ENCODE results near the gene PGAP6. TPM values are rescaled to one million over a fixed set of nuclear protein-coding genes. Genes with fewer than 3 reads are reported as not detected.
"Not testable (repeated sequence)": the region's sequence is repeated elsewhere in the genome, so short reads cannot be mapped to it uniquely, and the experiment has no call there.

PGAP6 gene
- total RNA-seq, 1 donor from 2014 or later, result 36.3 TPM

DNA sequence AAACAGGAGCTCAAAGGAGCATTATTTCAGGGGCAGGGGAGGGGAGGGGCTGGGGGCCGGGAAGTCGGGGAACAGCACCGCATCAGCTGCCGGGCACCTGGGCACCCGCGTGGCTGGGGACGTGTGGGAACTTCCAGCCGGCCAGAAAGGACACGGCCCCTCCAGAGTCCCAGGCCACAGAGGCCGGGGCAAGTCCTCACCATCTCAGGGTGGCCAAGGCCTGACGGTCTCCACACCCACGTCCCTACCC lies 1.1 kb downstream of the PGAP6 start:
- intact Hi-C loops (cut with micrococcal nuclease), result loop anchor here (1.0 to 5.0 kb wide), 4 partner anchors 10 to 257 kb away; partner anchors contain the start of genes CAPN15, METTL26, MRPL28 and RAB11FIP3
- no peak for DNase-seq (ENCODE audit: low spot score)
- Mint-ChIP-seq H3K4me3 (peak overlapping the region; percentile 77), H3K27ac (peak overlapping the region; percentile 13), H3K36me3 (ENCODE audit: low read depth) (no peaks in the 10 kb centered on the region), H3K27me3 (ENCODE audit: insufficient read depth) (peaks cover 14% of the 10 kb centered on the region), H3K9me3 (no peaks in the 10 kb centered on the region), H3K4me1 (ENCODE audit: low read depth) (peaks cover 7% of the 10 kb centered on the region)

DNA sequence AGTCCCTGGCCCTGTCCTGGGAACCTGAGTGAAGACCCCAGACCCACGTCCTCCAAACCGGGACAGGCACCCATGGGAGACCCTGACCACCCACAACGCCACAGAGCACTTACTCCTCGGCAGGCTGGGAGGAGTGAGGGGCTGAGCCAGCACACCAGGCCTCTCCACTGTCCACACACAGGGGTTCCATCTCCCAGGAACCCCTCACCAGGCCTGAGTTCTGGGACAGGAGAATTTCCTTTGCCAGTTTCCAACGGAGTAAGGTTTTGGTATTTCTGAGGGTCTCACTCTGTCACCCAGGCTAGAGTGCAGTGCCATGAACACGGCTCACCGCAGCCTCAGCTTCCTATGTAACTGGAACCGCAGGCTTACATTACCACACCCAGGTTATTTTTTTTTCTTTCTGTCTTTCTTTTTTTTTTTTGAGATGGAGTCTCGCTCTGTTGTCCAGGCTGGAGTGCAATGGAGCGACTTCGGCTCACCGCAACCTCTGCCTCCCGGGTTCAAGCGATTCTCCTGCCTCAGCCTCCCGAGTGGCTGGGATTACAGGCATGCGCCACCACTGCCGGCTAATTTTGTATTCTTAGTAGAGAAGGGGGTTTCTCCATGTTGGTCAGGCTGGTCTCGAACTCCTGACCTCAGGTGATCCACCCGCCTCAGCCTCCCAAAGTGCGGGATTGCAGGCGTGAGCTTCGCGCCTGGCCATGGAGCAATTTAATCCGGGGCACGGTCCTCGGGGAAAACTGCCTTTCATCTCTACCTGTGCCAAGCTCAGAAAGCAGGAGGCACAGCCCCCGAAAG lies 1.6 kb downstream of the PGAP6 start:
- Mint-ChIP-seq H3K4me1 (ENCODE audit: low read depth) (peaks cover 7% of the 10 kb centered on the region), H3K27me3 (ENCODE audit: insufficient read depth) (peaks cover 14% of the 10 kb centered on the region), H3K9me3 (no peaks in the 10 kb centered on the region), H3K36me3 (ENCODE audit: low read depth) (no peaks in the 10 kb centered on the region), H3K27ac (peak overlapping the region; percentile 61), H3K4me3 (peak overlapping the region; percentile 77)
- DNase-seq (ENCODE audit: low spot score), result no peak
- intact Hi-C loops (cut with micrococcal nuclease), result loop anchor here (5.0 kb wide), 2 partner anchors 147 to 257 kb away; partner anchors contain the start of genes CAPN15 and METTL26

DNA sequence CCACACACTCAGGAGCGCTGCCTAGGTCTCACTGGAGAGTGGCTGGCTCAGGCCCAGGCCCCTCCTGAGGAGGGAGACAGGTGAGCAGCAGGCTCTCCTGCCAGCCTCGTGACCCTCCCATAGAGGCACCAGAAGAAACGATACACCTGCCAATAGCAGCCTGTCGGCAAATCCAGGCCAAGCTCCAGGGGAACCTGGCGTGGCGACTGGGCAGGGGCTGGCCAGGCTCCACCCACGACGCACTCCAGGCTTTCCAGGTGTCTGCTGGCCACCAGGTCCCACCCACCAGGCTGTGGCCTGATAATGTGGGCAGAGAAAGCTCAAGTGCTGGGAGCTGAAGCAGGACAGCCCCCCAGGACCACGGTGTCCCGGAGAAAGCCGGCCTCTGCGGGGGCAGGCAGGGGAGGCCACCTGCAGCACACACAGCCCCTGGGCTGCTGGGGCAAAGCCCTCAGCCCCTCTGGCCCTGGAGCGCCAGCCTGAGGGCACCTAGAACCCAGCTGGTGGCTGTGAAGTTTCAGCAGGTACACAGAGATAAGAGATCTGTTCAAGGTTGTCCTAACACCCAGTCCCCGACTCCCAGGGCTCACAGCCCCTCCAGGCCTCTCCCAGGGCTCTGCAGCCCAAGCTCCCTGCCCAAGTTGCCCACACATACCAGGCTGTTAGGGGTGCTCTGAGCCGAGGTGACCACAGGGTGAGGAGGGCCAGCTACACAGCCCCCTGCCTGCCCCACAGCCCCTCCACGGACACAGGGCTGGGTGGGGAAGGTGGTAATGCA lies 2.4 kb downstream of the PGAP6 start:
- intact Hi-C loops (cut with micrococcal nuclease), result no loop called here
- Mint-ChIP-seq H3K27ac (no peak overlapping the region), H3K9me3 (no peaks in the 10 kb centered on the region), H3K27me3 (ENCODE audit: insufficient read depth) (peaks cover 13% of the 10 kb centered on the region), H3K4me3 (peak overlapping the region; percentile 77), H3K4me1 (ENCODE audit: low read depth) (peaks cover 7% of the 10 kb centered on the region), H3K36me3 (ENCODE audit: low read depth) (no peaks in the 10 kb centered on the region)
- DNase-seq (ENCODE audit: low spot score), result no peak

DNA sequence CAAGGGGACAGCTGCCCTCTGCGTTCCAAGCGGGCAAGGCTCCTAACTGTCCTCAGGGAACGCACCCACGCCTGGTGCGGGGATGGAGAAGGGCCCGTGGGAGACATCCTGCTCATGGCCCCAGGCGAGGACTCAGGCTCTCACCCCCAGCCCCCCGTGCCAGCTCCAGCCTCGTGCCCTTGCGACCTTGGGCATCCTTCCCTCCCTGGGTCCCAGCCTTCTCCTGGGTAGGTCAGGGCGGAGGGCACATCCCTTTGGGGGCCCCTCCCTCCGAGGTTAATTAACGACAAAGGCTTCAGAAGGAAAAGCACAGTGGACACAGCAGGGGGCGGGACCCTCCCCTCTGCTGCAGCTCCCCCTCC lies 3.0 kb downstream of the PGAP6 start:
- Mint-ChIP-seq H3K9me3 (no peaks in the 10 kb centered on the region), H3K27ac (no peak overlapping the region), H3K4me3 (no peak overlapping the region), H3K36me3 (ENCODE audit: low read depth) (no peaks in the 10 kb centered on the region), H3K4me1 (ENCODE audit: low read depth) (peaks cover 7% of the 10 kb centered on the region), H3K27me3 (ENCODE audit: insufficient read depth) (peaks cover 9% of the 10 kb centered on the region)
- DNase-seq (ENCODE audit: low spot score), result no peak
- intact Hi-C loops (cut with micrococcal nuclease), result no loop called here

DNA sequence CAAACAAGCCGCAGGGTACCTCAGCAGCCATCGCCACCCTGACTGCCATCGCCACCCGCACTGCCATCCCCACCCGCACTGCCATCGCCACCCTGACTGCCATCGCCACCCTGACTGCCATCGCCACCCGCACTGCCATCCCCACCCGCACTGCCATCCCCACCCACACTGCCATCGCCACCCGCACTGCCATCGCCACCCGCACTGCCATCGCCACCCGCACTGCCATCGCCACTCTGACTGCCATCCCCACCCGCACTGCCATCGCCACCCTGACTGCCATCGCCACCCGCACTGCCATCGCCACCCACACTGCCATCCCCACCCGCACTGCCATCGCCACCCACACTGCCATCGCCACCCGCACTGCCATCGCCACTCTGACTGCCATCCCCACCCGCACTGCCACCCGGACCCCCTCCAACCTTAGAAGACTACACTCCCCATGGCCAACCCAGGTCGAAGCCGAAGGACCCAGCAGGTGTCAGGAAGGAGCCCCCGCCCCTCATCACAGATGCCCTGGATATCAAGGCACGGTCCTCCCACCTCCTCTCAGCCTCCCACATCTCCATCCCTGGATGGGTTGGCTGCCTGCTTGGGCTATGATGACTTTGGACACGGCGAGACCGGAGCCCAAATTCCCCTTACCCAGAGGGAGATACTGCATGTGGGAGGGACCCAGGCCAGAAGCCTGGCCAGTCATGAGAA lies 3.5 kb downstream of the PGAP6 start:
- H3K27ac Mint-ChIP-seq; H3K4me3 Mint-ChIP-seq; H3K9me3 Mint-ChIP-seq; H3K4me1 Mint-ChIP-seq (ENCODE audit: low read depth); DNase-seq (ENCODE audit: low spot score); intact Hi-C loops (cut with micrococcal nuclease); H3K27me3 Mint-ChIP-seq (ENCODE audit: insufficient read depth); H3K36me3 Mint-ChIP-seq (ENCODE audit: low read depth): not testable (repeated sequence)

DNA sequence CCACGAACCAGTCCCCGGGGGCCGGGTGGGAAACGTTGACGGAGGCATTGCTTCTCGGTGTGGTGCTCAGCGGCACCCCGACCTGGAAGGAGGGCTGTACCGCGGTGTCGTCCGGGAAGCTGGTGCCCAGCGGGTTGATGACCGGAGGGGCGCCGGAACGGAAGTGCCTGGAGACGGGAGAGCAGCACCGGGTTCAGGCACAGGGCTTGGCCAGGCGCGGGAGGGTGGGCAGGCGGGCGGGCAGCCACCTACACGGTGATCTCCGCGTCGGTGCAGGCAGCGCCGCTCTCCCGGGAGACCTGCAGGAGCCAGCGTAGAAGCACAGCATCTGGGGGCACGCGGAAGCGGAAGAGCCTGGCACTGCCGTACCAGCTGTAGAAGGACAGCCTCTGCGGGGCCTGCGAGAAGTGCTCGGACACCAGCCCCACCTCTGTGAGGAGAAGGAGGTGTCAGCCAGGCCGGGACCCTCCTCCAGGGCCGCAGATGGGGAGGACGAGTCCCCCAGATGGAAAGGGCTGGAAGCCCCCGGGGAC lies 4.3 kb downstream of the PGAP6 start:
- DNase-seq (ENCODE audit: low spot score), result no peak
- Mint-ChIP-seq H3K27ac (no peak overlapping the region), H3K36me3 (ENCODE audit: low read depth) (peaks cover 3% of the 10 kb centered on the region), H3K9me3 (no peaks in the 10 kb centered on the region), H3K4me3 (no peak overlapping the region), H3K4me1 (ENCODE audit: low read depth) (no peaks in the 10 kb centered on the region), H3K27me3 (ENCODE audit: insufficient read depth) (peaks cover 1% of the 10 kb centered on the region)
- intact Hi-C loops (cut with micrococcal nuclease), result no loop called here

DNA sequence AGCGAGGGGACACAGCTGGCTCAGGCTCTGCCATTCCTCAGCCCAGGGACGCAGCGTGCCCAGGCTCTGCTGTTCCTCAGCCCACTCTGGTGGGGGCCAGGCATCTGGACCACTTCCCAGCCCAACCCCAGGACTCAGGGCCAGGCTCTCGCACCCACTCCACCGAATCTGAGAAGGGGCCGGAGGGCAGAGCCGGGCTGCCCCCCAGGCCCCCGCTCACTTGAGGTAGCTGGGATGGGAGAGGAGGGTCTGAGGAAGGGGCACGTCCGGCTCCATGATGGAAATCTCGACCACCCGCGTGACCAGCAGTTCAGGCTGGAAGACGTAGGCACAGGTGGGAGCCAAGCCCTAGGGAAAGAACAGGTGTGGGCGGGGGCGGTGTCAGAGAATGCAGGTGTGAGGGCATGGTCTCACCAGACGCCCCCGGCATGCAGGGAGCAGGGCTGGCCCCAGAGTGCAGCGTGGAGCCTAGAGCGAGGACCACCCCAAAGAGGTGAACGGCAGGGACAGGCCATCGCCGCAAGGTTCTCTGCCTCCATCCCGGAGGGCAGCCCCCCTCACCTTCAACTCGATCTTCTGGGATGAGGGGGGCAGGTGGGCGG lies 4.9 kb downstream of the PGAP6 start:
- Mint-ChIP-seq H3K4me1 (ENCODE audit: low read depth) (no peaks in the 10 kb centered on the region), H3K4me3 (no peak overlapping the region), H3K36me3 (ENCODE audit: low read depth) (peaks cover 3% of the 10 kb centered on the region), H3K9me3 (no peaks in the 10 kb centered on the region), H3K27ac (no peak overlapping the region), H3K27me3 (ENCODE audit: insufficient read depth) (no peaks in the 10 kb centered on the region)
- intact Hi-C loops (cut with micrococcal nuclease), result no loop called here
- DNase-seq (ENCODE audit: low spot score), result no peak

DNA sequence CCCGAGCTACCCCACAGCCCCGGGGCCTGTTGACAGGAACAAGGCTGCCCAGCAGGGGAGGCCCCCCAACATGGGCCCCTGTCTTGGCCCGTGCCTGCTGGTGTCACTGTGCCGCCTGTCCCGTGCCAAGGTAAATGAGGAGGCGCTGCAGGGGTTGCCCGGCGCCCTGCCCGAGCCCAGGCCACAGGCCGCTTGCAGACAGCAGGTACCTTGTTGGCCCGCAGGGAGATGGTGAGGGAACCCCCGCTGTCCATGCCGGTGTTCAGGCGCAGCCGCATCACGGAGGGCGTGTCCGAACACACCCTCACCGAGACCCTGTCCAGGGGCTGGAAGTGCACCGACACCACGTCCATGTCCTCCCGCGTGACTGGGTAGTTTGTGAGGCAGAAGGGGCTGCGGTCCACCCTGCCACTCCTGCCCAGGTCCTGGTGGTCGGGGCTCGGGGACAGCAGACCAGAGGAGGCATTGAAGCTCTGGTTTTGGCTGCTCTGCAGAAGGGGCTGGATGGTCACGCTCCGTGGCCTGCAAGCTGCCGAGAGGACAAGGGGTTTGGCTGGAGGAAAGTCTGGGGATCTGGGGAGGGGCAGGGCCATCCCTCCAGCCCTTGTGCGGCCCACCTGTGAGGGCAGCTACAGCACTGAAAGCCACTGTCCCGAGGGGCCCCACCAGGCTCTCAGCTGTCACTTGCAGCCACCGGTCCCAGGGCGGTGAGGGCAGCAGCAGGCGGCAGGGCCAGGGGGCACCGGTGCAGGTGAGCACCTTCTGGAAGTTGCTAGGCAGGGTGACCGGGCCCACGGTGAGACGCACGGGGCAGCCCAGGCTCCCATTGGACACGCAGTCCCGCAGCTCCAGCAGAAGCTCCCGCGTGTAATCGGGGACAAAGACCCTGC lies 5.6 kb downstream of the PGAP6 start:
- no peaks in the 10 kb centered on the region for H3K9me3 Mint-ChIP-seq
- no peaks in the 10 kb centered on the region for H3K4me1 Mint-ChIP-seq (ENCODE audit: low read depth)
- no peak overlapping the region for H3K27ac Mint-ChIP-seq
- H3K4me3 Mint-ChIP-seq, result no peak overlapping the region
- intact Hi-C loops (cut with micrococcal nuclease), result no loop called here
- no peaks in the 10 kb centered on the region for H3K27me3 Mint-ChIP-seq (ENCODE audit: insufficient read depth)
- DNase-seq (ENCODE audit: low spot score), result no peak
- peaks cover 3% of the 10 kb centered on the region for H3K36me3 Mint-ChIP-seq (ENCODE audit: low read depth)

DNA sequence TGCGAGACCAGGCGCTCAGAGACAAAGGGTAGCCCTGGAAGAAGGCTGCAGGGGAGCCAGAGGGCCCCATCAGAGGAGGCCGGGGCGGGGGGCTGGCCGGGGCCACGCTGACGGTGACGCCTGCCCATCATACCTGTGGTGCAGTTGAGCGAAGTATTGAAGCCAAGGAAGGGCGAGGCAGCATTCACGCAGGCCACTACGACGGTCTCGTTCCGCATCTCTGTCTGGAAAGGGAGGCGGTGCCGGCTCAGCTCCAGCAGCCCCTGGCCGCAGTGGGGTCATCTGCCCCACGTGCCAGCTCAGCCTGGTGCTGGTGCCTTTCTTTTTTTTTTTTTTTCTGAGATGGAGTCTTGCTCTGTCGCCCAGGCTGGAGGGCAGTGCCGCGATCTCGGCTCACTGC lies 6.6 kb downstream of the PGAP6 start:
- no peak overlapping the region for H3K4me3 Mint-ChIP-seq
- no peaks in the 10 kb centered on the region for H3K9me3 Mint-ChIP-seq
- H3K27ac Mint-ChIP-seq, result no peak overlapping the region
- peaks cover 3% of the 10 kb centered on the region for H3K36me3 Mint-ChIP-seq (ENCODE audit: low read depth)
- peaks cover 4% of the 10 kb centered on the region for H3K4me1 Mint-ChIP-seq (ENCODE audit: low read depth)
- intact Hi-C loops (cut with micrococcal nuclease), result no loop called here
- H3K27me3 Mint-ChIP-seq (ENCODE audit: insufficient read depth), result no peaks in the 10 kb centered on the region
- no peak for DNase-seq (ENCODE audit: low spot score)

DNA sequence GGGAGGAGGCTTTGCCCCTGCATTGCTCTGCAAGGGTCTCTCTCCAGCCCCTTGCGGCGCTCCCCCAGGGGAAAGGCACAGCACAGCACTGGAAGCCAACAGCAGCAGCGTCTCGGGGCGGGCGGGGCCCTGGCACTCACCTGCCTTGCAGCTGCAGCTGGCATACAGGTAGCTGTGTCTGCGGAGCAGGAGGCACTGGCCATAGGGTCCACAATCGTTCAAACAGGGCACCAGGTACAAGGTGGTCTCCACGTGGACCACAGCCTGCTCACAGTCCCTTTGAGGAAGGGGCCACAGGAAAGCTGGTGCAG lies 7.2 kb downstream of the PGAP6 start:
- H3K4me1 Mint-ChIP-seq (ENCODE audit: low read depth), result peaks cover 4% of the 10 kb centered on the region
- no peak overlapping the region for H3K4me3 Mint-ChIP-seq
- H3K36me3 Mint-ChIP-seq (ENCODE audit: low read depth), result peaks cover 3% of the 10 kb centered on the region
- no peak for DNase-seq (ENCODE audit: low spot score)
- no peaks in the 10 kb centered on the region for H3K9me3 Mint-ChIP-seq
- intact Hi-C loops (cut with micrococcal nuclease), result no loop called here
- H3K27ac Mint-ChIP-seq, result no peak overlapping the region
- no peaks in the 10 kb centered on the region for H3K27me3 Mint-ChIP-seq (ENCODE audit: insufficient read depth)

DNA sequence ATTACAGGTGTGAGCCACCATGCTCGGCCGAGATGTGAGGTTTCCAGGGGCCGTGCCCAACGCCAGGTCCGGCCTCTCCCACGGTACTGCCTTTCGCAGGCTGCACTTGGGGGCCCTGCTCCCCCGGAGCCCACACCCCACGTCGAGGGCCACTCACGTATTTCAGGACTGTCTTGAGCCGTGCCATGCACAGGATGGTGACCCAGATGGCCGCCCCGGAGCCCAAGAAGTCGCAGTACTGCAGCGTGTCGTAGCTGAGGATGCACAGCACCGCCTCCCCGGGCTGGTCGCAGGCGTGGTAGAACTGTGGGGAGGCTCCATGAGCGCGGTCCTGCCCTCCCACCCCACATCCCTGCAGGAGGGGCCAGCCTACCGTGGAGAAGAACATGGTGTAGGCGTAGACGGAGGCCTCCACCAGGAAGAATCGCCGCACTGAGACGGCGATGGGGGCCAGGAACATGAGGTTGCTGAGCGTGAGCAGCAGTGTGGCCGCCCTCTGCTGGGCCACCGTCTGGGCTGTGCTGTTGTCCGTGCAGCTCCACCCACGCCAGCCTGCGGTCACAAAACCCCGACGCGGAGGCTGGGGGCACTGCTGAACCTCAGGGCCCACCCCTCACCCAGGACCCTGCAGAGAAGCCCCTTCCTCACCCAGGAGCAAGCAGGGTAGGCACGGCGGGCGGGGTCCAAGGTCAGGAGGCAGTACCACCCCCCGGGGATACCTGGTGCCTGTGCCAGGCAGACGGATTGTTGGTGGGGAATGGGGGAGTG lies 7.7 kb downstream of the PGAP6 start:
- no peak for DNase-seq (ENCODE audit: low spot score)
- no peaks in the 10 kb centered on the region for H3K27me3 Mint-ChIP-seq (ENCODE audit: insufficient read depth)

More for the DNA sequence above, 7.7 kb downstream of the PGAP6 start:
- Mint-ChIP-seq H3K4me3 (no peak overlapping the region), H3K27ac (no peak overlapping the region), H3K9me3 (no peaks in the 10 kb centered on the region), H3K4me1 (ENCODE audit: low read depth) (peaks cover 4% of the 10 kb centered on the region), H3K36me3 (ENCODE audit: low read depth) (peaks cover 3% of the 10 kb centered on the region)
- intact Hi-C loops (cut with micrococcal nuclease), result no loop called here

Measured in activated T-helper 1 cell treated with anti-CD3 and anti-CD28 coated beads, Interleukin-12 subunit alpha, Interleukin-12 subunit beta, Interleukin-2, Interleukin-4 antibody, amounts not matched to agents 30 ng/mL and 10 ng/mL and 1 ng/mL, durations not matched to agents 14 hours and 24 hours and 36 hours (primary cell).